ENCODE measurements around the gene ST6GALNAC6. TPM values are rescaled to one million over a fixed set of nuclear protein-coding genes. Genes with fewer than 3 reads are reported as not detected.

ST6GALNAC6 gene
- polyA plus RNA-seq, 1 donor from 2014 or later: 44.2 TPM

- H3F3A ChIP-seq (ENCODE audit: insufficient read depth, low read length, poor library complexity, severe bottlenecking): no peaks in the 10 kb centered on the region
- no peak overlapping the region for H3K4me3 ChIP-seq (ENCODE audit: low read length)
- no peaks in the 10 kb centered on the region for H3K36me3 ChIP-seq (ENCODE audit: insufficient read depth, low read length)
- no peaks in the 10 kb centered on the region for H3K9me3 ChIP-seq (ENCODE audit: low read length)
- H3K9me2 ChIP-seq (ENCODE audit: insufficient read depth, low read length): no peaks in the 10 kb centered on the region
- no peaks in the 10 kb centered on the region for H3K79me2 ChIP-seq (replicated peaks; ENCODE audit: insufficient read depth, low read length)
- no peak overlapping the region for H3K9ac ChIP-seq (ENCODE audit: low read length)
- H4K20me1 ChIP-seq (ENCODE audit: insufficient read depth): no peaks in the 10 kb centered on the region
- TF ChIP-seq EZH2 (IDR thresholded peaks at IDR 0.05; ENCODE audit: borderline replicate concordance, insufficient read depth, low read length, poor library complexity, severe bottlenecking): no peak
- no peak for TF ChIP-seq MXI1 (conservative IDR thresholded peaks at IDR 0.05; ENCODE audit: poor library complexity, severe bottlenecking)
- TF ChIP-seq REST (IDR thresholded peaks at IDR 0.05; ENCODE audit: borderline replicate concordance): no peak
- no peak for TF ChIP-seq EP300 (conservative IDR thresholded peaks at IDR 0.05; ENCODE audit: poor library complexity, severe bottlenecking)
- no peak for TF ChIP-seq TAF1 (IDR thresholded peaks at IDR 0.05; ENCODE audit: low read depth)
- no peak for TF ChIP-seq CTCF (IDR thresholded peaks at IDR 0.05; ENCODE audit: poor library complexity, severe bottlenecking)
- TF ChIP-seq RAD21 (conservative IDR thresholded peaks at IDR 0.05): no peak
- no peak for TF ChIP-seq SMC3 (conservative IDR thresholded peaks at IDR 0.05; ENCODE audit: poor library complexity)
- no peak for TF ChIP-seq POLR2AphosphoS5 (IDR thresholded peaks at IDR 0.05)
- H3K4me2 ChIP-seq (ENCODE audit: low read length): no peak overlapping the region
- no peak overlapping the region for H2AFZ ChIP-seq (ENCODE audit: low read depth, low read length)
- no peak overlapping the region for H3K27ac ChIP-seq (ENCODE audit: low read length)
- no peaks in the 10 kb centered on the region for H3K27me3 ChIP-seq (ENCODE audit: insufficient read depth, low read depth, low read length)
Observed at GRCh38 chr9:127871531-127871930, 27.9 kb downstream of the ST6GALNAC6 start.

- no peaks in the 10 kb centered on the region for H4K20me1 ChIP-seq (ENCODE audit: insufficient read depth)
- H3K27ac ChIP-seq (ENCODE audit: low read length): no peak overlapping the region
- H3K36me3 ChIP-seq (ENCODE audit: insufficient read depth, low read length): no peaks in the 10 kb centered on the region
- no peaks in the 10 kb centered on the region for H3K9me2 ChIP-seq (ENCODE audit: insufficient read depth, low read length)
- no peak overlapping the region for H3K4me3 ChIP-seq (ENCODE audit: low read length)
- no peaks in the 10 kb centered on the region for H3F3A ChIP-seq (ENCODE audit: insufficient read depth, low read length, poor library complexity, severe bottlenecking)
- no peaks in the 10 kb centered on the region for H3K27me3 ChIP-seq (ENCODE audit: insufficient read depth, low read depth, low read length)
- H2AFZ ChIP-seq (ENCODE audit: low read depth, low read length): no peak overlapping the region
- no peak overlapping the region for H3K9ac ChIP-seq (ENCODE audit: low read length)
- no peaks in the 10 kb centered on the region for H3K79me2 ChIP-seq (replicated peaks; ENCODE audit: insufficient read depth, low read length)
- no peaks in the 10 kb centered on the region for H3K9me3 ChIP-seq (ENCODE audit: low read length)
- TF ChIP-seq EZH2 (IDR thresholded peaks at IDR 0.05; ENCODE audit: borderline replicate concordance, insufficient read depth, low read length, poor library complexity, severe bottlenecking): no peak
- TF ChIP-seq SMC3 (conservative IDR thresholded peaks at IDR 0.05; ENCODE audit: poor library complexity): no peak
- TF ChIP-seq TAF1 (IDR thresholded peaks at IDR 0.05; ENCODE audit: low read depth): no peak
- TF ChIP-seq MXI1 (conservative IDR thresholded peaks at IDR 0.05; ENCODE audit: poor library complexity, severe bottlenecking): no peak
- no peak for TF ChIP-seq RAD21 (conservative IDR thresholded peaks at IDR 0.05)
- no peak for TF ChIP-seq POLR2AphosphoS5 (IDR thresholded peaks at IDR 0.05)
- TF ChIP-seq REST (IDR thresholded peaks at IDR 0.05; ENCODE audit: borderline replicate concordance): no peak
- no peak for TF ChIP-seq EP300 (conservative IDR thresholded peaks at IDR 0.05; ENCODE audit: poor library complexity, severe bottlenecking)
- TF ChIP-seq CTCF (IDR thresholded peaks at IDR 0.05; ENCODE audit: poor library complexity, severe bottlenecking): no peak
- no peak overlapping the region for H3K4me2 ChIP-seq (ENCODE audit: low read length)
Observed at GRCh38 chr9:127870887-127871286, 28.5 kb downstream of the ST6GALNAC6 start.

Measured in neural cell (in vitro differentiated cells).